Neutrophil (primary cell): ENCODE measurements around the gene BOD1L1.
A peak's percentile ranks its signal among the peaks of the same experiment; 100 is the strongest.

Source experiments
- H3K27ac ChIP-seq: fragments of 200-600 bp; sonication (generic); 2 replicates; pipeline ENCODE4 v1.5.1; 2016; ENCODE audit warnings: mild to moderate bottlenecking, moderate library complexity
- H3K27me3 ChIP-seq: fragments of 200-600 bp; sonication (generic); 2 replicates; pipeline ENCODE4 v1.6.0; 2016; ENCODE audit warnings: mild to moderate bottlenecking
- H3K36me3 ChIP-seq: fragments of 200-600 bp; sonication (generic); 2 replicates; pipeline ENCODE4 v1.5.1; 2017
- H3K4me1 ChIP-seq, 2 experiments: fragments of 200-600 bp in 1 of 2; sonication (generic) in 1 of 2; 1 replicate in 1 of 2; 2 replicates in 1 of 2; pipeline versions ENCODE4 v1.5.1 to v1.6.1; 2013 to 2016; ENCODE audit warnings: low read depth in 1 of 2, low read length in 1 of 2, mild to moderate bottlenecking in 1 of 2, moderate library complexity in 1 of 2; ENCODE audit not compliant: control insufficient read depth in 1 of 2, insufficient read depth in 1 of 2
- H3K4me3 ChIP-seq, 2 experiments: fragments of 200-600 bp in 1 of 2; sonication (generic) in 1 of 2; 1 replicate in 1 of 2; 2 replicates in 1 of 2; pipeline ENCODE4 v1.5.1; 2013 to 2016; ENCODE audit warnings: low read depth in 1 of 2, low read length in 1 of 2, mild to moderate bottlenecking in 1 of 2, moderate library complexity in 1 of 2
- H3K9me3 ChIP-seq: fragments of 200-600 bp; sonication (generic); 2 replicates; pipeline ENCODE4 v1.5.1; 2016
- TF ChIP-seq, protein P1 (sequence below): fragments of 200-600 bp; sonication (generic); IDR thresholded peaks from 2 replicates; pipeline ENCODE4 v1.5.1; 2016; ENCODE audit warnings: antibody characterized with exemption

The BOD1L1 gene

DNA sequence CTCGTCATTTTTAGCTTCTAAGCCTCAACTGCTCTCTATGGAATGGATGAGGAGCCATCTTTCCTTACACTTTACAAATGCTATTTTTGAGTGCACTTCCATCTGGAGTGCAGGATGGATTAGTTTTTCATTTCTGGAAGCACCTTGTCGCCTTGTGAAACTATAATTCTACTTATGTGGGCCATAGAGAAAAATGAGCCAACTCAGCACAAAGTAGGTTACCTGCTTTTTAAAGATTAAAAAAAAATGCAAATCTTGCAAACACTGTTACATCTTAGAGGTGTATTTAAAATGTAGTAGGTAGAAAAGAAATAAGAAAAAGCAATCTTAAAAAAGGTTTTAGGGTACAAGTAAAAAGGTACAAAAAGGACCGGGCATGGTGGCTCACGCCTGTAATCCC is 10.9 kb downstream of the BOD1L1 start:
- peaks cover 41% of the 10 kb centered on the region for H3K36me3 ChIP-seq
- TF ChIP-seq, protein P1, sequence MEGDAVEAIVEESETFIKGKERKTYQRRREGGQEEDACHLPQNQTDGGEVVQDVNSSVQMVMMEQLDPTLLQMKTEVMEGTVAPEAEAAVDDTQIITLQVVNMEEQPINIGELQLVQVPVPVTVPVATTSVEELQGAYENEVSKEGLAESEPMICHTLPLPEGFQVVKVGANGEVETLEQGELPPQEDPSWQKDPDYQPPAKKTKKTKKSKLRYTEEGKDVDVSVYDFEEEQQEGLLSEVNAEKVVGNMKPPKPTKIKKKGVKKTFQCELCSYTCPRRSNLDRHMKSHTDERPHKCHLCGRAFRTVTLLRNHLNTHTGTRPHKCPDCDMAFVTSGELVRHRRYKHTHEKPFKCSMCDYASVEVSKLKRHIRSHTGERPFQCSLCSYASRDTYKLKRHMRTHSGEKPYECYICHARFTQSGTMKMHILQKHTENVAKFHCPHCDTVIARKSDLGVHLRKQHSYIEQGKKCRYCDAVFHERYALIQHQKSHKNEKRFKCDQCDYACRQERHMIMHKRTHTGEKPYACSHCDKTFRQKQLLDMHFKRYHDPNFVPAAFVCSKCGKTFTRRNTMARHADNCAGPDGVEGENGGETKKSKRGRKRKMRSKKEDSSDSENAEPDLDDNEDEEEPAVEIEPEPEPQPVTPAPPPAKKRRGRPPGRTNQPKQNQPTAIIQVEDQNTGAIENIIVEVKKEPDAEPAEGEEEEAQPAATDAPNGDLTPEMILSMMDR: no peak
- peak overlapping the region; percentile 95 for H3K27ac ChIP-seq
- H3K4me3 ChIP-seq: peak overlapping the region in 1 of 2 experiments; percentile 52
- no peaks in the 10 kb centered on the region for H3K27me3 ChIP-seq
- H3K4me1 ChIP-seq: peaks cover 58 to 70% of the 10 kb centered on the region in 2 experiments
- no peaks in the 10 kb centered on the region for H3K9me3 ChIP-seq

DNA sequence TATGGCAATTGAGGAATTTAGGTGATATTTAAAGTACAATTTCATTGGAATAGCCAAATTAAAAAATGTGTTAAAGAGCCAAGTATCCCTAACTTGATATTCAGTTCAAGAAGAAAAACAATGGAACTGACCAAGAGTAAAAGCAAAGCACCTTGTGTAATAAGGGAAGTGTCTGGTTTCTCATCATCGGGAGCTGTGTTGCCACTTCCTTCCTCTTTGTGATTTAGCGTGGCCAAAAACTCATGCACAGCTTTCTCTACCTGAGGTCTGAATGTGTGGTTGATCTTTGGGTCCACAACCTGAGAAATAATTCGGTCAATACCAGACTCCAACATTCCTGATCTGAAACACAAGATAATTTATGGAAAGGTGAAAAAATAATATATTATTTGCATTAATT is 12.4 kb downstream of the BOD1L1 start:
- TF ChIP-seq, protein P1: no peak
- H3K9me3 ChIP-seq: no peaks in the 10 kb centered on the region
- H3K27me3 ChIP-seq: no peaks in the 10 kb centered on the region
- H3K36me3 ChIP-seq: peaks cover 55% of the 10 kb centered on the region
- H3K4me3 ChIP-seq: peak overlapping the region; percentile 31 to 52
- H3K27ac ChIP-seq: peak overlapping the region; percentile 95
- H3K4me1 ChIP-seq: peaks cover 53 to 62% of the 10 kb centered on the region in 2 experiments

DNA sequence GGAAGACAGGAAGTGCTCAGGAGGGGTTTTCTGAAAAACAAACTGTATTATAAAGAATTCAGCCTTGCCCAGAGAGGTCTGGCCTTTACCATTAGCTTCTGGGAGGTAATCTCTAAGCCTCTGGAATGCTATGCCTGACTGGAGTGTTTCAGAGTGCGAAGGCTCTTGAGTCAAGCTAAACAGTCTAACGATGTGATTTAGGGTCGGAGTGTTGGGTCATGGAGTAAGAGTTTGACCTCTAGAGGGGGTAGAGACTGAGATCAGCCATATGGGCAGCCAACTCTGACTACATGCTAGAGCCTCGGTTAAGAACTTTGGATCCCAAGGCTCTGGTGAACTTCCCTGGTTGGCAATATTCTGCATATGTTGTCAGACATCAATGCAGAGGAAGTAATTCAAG is 15.0 kb downstream of the BOD1L1 start:
- Histone ChIP-seq H3K27me3 (no peaks in the 10 kb centered on the region), H3K4me3 (peak overlapping the region in 1 of 2 experiments; percentile 8), H3K9me3 (no peaks in the 10 kb centered on the region), H3K27ac (peak overlapping the region; percentile 95), H3K36me3 (peaks cover 57% of the 10 kb centered on the region), H3K4me1 (peaks cover 52 to 55% of the 10 kb centered on the region in 2 experiments)
- TF ChIP-seq, protein P1: no peak

DNA sequence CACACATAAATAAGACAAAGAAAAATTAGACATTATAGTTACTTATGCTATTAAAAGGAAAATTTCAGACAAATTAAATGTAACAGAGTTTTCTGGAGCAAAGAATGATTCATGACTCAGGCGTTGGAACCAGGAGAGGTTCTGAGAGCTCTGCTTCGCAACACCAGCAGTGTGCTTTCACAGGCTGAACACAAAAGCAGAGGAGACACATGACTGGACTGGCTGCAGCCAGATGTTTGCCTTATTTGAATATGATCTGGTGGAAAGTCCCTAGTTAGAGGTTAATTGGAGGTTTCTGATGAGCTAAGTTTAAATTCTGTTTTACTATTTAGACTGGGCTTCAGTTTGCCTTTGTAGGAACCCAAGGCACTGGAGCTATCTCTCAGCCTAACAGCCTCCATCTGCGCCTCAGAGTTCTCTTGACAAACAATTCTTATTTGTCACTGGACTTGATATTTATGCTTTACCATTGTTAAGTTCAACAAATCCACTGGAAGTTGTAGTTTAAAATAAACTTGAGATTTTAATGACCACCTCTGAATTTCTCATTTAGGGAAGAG is 16.2 kb downstream of the BOD1L1 start:
- TF ChIP-seq, protein P1: no peak
- Histone ChIP-seq H3K9me3 (no peaks in the 10 kb centered on the region), H3K27me3 (no peaks in the 10 kb centered on the region), H3K4me3 (no peak overlapping the region), H3K36me3 (peaks cover 65% of the 10 kb centered on the region), H3K4me1 (peaks cover 40 to 43% of the 10 kb centered on the region in 2 experiments), H3K27ac (peak overlapping the region; percentile 95)

DNA sequence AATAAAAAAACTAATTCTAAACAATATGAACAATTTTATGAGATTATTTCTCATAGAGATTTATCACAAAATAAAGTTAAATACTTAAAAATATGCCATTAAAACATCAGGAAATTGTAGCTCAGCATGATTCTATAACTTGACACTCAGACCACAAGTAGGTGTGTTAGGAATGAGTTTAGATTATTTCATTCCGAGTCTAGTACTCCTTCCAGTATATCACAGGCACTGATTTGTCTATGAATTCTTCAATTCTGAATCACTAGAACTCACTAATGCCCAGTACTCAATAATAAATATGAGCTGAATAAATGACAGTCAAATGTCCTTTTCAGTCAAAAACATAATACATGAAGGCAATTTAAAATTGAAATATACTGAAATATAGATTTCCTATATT is 22.2 kb downstream of the BOD1L1 start:
- peaks cover 89% of the 10 kb centered on the region for H3K36me3 ChIP-seq
- peaks cover 18 to 24% of the 10 kb centered on the region in 2 experiments for H3K4me1 ChIP-seq
- H3K27ac ChIP-seq: no peak overlapping the region
- no peak overlapping the region for H3K4me3 ChIP-seq
- TF ChIP-seq, protein P1: no peak
- H3K27me3 ChIP-seq: no peaks in the 10 kb centered on the region
- H3K9me3 ChIP-seq: no peaks in the 10 kb centered on the region
